Activated naive CD4-positive, alpha-beta T cell treated with anti-CD3 and anti-CD28 coated beads for 36 hours (primary cell): ENCODE data around the gene PLXNA4. TPM values are rescaled to one million over a fixed set of nuclear protein-coding genes. Genes with fewer than 3 reads are reported as not detected.

Experiments
- CTCF ChIA-PET: fragments of 350-600 bp; sonication (Branson Sonifier 250); formaldehyde crosslinking; loops from one replicate; lab custom pipeline; 2021; ENCODE audit warnings: antibody characterized with exemption; lab: Charles Lee
- DNase-seq: peaks from one replicate; pipeline ENCODE4 v3.0.0-alpha.2; 2020
- H3K27ac Mint-ChIP-seq: one replicate; pipeline ENCODE4 v1.8.0; 2021; ENCODE audit warnings: mild to moderate bottlenecking, mixed read lengths
- H3K27me3 Mint-ChIP-seq: one replicate; pipeline ENCODE4 v1.8.0; 2021; ENCODE audit warnings: low read depth, mixed read lengths
- H3K36me3 Mint-ChIP-seq: one replicate; pipeline ENCODE4 v1.8.0; 2021; ENCODE audit warnings: low read depth, mixed read lengths
- H3K4me1 Mint-ChIP-seq: one replicate; pipeline ENCODE4 v1.8.0; 2021; ENCODE audit warnings: low read depth, mixed read lengths
- H3K4me3 Mint-ChIP-seq: one replicate; pipeline ENCODE4 v1.8.0; 2021; ENCODE audit warnings: mild to moderate bottlenecking, moderate library complexity, mixed read lengths
- H3K9me3 Mint-ChIP-seq: one replicate; pipeline ENCODE4 v1.8.0; 2021; ENCODE audit warnings: mixed read lengths
- intact Hi-C: fragments of 100-400 bp; cut with micrococcal nuclease; formaldehyde crosslinking; loops from one replicate; pipeline ENCODE4 v1.15.1; 2023
- total RNA-seq, 2 experiments: library from RNA; stranded (reverse); gene quantifications; one replicate each; pipeline ENCODE4 v1.2.3, GENCODE V29; 2021

The PLXNA4 gene
- total RNA-seq, 2 experiments from 2014 or later: 0.02 to 0.05 TPM

GRCh38 chr7:132077971-132078685 is 498.1 kb downstream of the PLXNA4 start:
- Mint-ChIP-seq H3K27ac (no peak overlapping the region), H3K27me3 (peaks cover 25% of the 10 kb centered on the region)
- CTCF ChIA-PET: no interaction called here

GRCh38 chr7:132076301-132077035 is 499.8 kb downstream of the PLXNA4 start:
- H3K27ac Mint-ChIP-seq: no peak overlapping the region
- no peak for DNase-seq
- no peaks in the 10 kb centered on the region for H3K9me3 Mint-ChIP-seq
- no peak overlapping the region for H3K4me3 Mint-ChIP-seq
- peaks cover 23% of the 10 kb centered on the region for H3K27me3 Mint-ChIP-seq
- intact Hi-C loops: no loop called here
- CTCF ChIA-PET: no interaction called here
- H3K4me1 Mint-ChIP-seq: no peaks in the 10 kb centered on the region
- no peaks in the 10 kb centered on the region for H3K36me3 Mint-ChIP-seq

More at GRCh38 chr7:132077971-132078685, 498.1 kb downstream of the PLXNA4 start:
- H3K36me3 Mint-ChIP-seq: no peaks in the 10 kb centered on the region
- H3K9me3 Mint-ChIP-seq: no peaks in the 10 kb centered on the region
- H3K4me3 Mint-ChIP-seq: no peak overlapping the region
- no peak for DNase-seq
- no peaks in the 10 kb centered on the region for H3K4me1 Mint-ChIP-seq
- intact Hi-C loops: no loop called here

GRCh38 chr7:132075515-132075914 is 500.8 kb downstream of the PLXNA4 start:
- Mint-ChIP-seq H3K9me3 (no peaks in the 10 kb centered on the region), H3K27ac (no peak overlapping the region), H3K36me3 (no peaks in the 10 kb centered on the region), H3K4me1 (no peaks in the 10 kb centered on the region), H3K27me3 (peaks cover 23% of the 10 kb centered on the region), H3K4me3 (no peak overlapping the region)
- intact Hi-C loops: no loop called here
- no peak for DNase-seq
- CTCF ChIA-PET: no interaction called here

GRCh38 chr7:132073920-132074589 is 502.2 kb downstream of the PLXNA4 start:
- no peak for DNase-seq
- no peaks in the 10 kb centered on the region for H3K36me3 Mint-ChIP-seq
- no peak overlapping the region for H3K4me3 Mint-ChIP-seq
- H3K27ac Mint-ChIP-seq: no peak overlapping the region
- intact Hi-C loops: no loop called here
- H3K9me3 Mint-ChIP-seq: no peaks in the 10 kb centered on the region
- CTCF ChIA-PET: no interaction called here
- H3K4me1 Mint-ChIP-seq: no peaks in the 10 kb centered on the region
- H3K27me3 Mint-ChIP-seq: peaks cover 15% of the 10 kb centered on the region
